Activated CD8-positive, alpha-beta T cell treated with anti-CD3 and anti-CD28 coated beads, Interleukin-2, amount 10 ng/mL, durations not matched to agents 7 days and 5 days (primary cell): ENCODE data around the gene XXYLT1. TPM values are rescaled to one million over a fixed set of nuclear protein-coding genes. Genes with fewer than 3 reads are reported as not detected.

Experiments
- ATAC-seq: fragments of 150-1000 bp; cut with Tn5 transposase; one replicate; pipeline ENCODE4 v1.10.0; 2021; ENCODE audit warnings: moderate library complexity
- CTCF ChIA-PET: fragments of 350-600 bp; sonication (Branson Sonifier 250); formaldehyde crosslinking; loops from one replicate; lab custom pipeline; 2021; ENCODE audit warnings: antibody characterized with exemption; lab: Charles Lee
- POLR2A ChIA-PET: fragments of 350-600 bp; sonication (Branson Sonifier 250); formaldehyde crosslinking; loops from one replicate; lab custom pipeline; 2021; ENCODE audit warnings: antibody characterized with exemption; lab: Charles Lee
- DNase-seq: peaks from one replicate; pipeline ENCODE4 v3.0.0-alpha.2; 2020
- H3K27ac Mint-ChIP-seq: one replicate; pipeline ENCODE4 v1.8.0; 2021; ENCODE audit warnings: mild to moderate bottlenecking, mixed read lengths
- H3K27me3 Mint-ChIP-seq: one replicate; pipeline ENCODE4 v1.8.0; 2021; ENCODE audit warnings: low read depth, mixed read lengths
- H3K36me3 Mint-ChIP-seq: one replicate; pipeline ENCODE4 v1.8.0; 2021; ENCODE audit warnings: low read depth, mixed read lengths
- H3K4me1 Mint-ChIP-seq: one replicate; pipeline ENCODE4 v1.8.0; 2021; ENCODE audit warnings: low read depth, mixed read lengths
- H3K4me3 Mint-ChIP-seq: one replicate; pipeline ENCODE4 v1.8.0; 2021; ENCODE audit warnings: mild to moderate bottlenecking, mixed read lengths
- H3K9me3 Mint-ChIP-seq: one replicate; pipeline ENCODE4 v1.8.0; 2022; ENCODE audit warnings: mixed read lengths; ENCODE audit not compliant: insufficient read depth
- total RNA-seq, 2 experiments: library from RNA; stranded (reverse); gene quantifications; one replicate each; pipeline ENCODE4 v1.2.3, GENCODE V29; 2021

XXYLT1 gene
- total RNA-seq, 2 experiments from 2014 or later: 10.8 to 13.3 TPM

DNA sequence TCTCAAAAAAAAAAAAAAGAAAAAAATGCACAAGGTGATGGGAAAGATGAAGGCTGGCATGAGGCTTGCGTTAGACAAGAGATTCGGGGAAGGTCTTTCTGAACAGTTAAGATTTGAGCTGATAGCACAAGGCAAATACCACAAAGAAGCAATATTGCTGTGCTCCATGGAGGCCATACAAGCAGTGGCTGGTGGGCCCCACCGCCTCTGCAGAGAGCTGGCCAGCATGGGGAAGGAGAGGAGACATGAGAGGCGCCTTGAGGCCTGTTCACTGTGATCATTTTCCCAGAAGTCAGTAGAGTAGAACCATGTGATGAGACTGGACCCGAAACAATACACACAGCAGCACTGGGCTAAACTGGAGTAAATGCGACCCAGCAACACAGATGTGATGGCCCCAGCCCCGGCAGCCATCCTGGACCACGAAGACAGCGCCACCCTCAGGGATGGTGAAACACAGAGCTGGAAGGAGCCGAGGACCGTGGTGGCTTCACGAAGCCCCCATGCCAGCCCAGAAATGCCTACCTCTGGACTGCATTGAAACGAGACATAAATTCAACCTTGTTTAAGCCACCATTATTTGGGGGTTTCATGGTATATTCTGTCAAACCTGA is 5.5 kb downstream of the XXYLT1 start:
- CTCF ChIA-PET: interaction anchor here (1.1 to 5.1 kb wide), 2 partner anchors 583 to 593 kb away, joined by 7 to 43 read pairs; partner anchors contain the start of gene LSG1
- Mint-ChIP-seq H3K27ac (no peak overlapping the region), H3K27me3 (no peaks in the 10 kb centered on the region), H3K9me3 (no peaks in the 10 kb centered on the region), H3K4me1 (peaks cover 45% of the 10 kb centered on the region), H3K4me3 (no peak overlapping the region), H3K36me3 (peaks cover 17% of the 10 kb centered on the region)
- ATAC-seq (no peak), DNase-seq (peak; percentile 16)
- POLR2A ChIA-PET: no interaction called here

DNA sequence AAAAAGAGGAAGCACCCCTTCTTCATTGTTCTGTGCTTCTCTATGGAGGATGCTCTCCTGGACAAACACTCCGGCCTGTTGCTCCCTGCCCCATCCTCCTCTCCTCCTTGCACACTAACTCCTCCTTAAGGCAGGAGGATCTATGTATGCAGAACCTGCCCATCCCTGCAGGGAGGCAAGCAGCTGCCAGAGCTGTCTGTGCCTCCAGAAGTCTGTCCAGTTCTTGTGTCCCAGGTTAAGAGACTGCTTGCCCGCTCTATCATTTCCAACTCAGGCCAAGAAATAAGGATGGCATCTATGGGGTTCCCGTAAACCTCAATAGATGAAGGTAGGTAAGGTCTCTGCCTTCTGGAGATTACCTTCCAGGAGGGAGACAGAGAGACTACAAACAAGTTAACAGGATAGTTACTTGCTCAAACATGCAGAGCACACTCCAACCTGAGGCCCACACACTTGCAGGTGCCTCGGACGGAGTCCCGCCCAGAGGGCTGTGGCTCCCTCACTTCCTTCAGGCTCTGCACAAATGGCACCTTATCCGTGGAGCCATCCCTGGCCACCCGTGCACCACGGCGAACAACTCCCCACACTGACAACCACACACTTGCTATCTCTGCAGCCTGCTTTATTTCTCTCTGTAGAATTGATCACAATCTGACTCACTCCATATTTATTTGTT is 6.9 kb downstream of the XXYLT1 start:
- no peak overlapping the region for H3K4me3 Mint-ChIP-seq
- POLR2A ChIA-PET: interaction anchor here (0.6 kb wide), 1 partner anchor 178 kb away, joined by 3 read pairs; no protein-coding TSS in a partner anchor
- ATAC-seq (no peak), DNase-seq (peak; percentile 11)
- no peak overlapping the region for H3K27ac Mint-ChIP-seq
- H3K4me1 Mint-ChIP-seq: peaks cover 39% of the 10 kb centered on the region
- H3K27me3 Mint-ChIP-seq: no peaks in the 10 kb centered on the region
- CTCF ChIA-PET: interaction anchor here (1.1 to 5.1 kb wide), 4 partner anchors 259 to 592 kb away, joined by 7 to 52 read pairs (median 28); partner anchors contain the start of gene LSG1
- no peaks in the 10 kb centered on the region for H3K9me3 Mint-ChIP-seq
- H3K36me3 Mint-ChIP-seq: peaks cover 17% of the 10 kb centered on the region

DNA sequence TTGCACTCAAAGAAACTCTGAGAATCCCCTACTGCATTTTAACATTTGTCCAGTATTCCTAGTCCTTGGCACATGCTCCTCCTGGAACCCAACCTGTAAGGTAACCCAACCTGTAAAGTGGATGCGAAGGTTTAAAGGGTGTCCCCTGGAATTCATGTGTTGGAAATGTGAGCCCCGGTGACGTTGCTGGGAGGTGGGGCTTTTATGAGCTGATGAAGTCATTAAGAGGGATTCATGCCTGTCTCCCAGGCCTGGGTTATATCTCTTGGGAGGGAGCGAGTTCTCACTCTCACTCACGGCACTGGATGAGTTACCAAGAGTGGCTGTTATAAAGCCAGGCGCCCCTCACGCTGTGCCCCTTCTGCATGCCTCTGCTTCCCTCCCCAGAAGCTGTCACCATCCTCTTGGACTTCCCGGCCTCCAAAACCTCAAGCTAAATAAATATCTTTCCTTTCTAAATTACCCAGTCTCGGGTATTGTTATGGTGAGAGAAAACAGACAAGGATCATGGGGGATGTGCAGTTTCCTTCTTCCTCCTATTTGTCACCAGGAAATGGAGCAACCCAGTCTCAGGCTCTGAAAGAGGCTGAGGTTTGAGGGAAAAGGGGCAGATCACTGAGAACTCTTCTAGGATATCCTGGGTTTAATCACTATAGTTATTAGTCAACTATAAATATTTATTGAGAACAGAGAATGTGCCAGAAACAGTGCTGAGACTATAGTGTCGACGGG is 7.6 kb downstream of the XXYLT1 start:
- H3K9me3 Mint-ChIP-seq: no peaks in the 10 kb centered on the region
- peak; percentile 15 for DNase-seq
- CTCF ChIA-PET: interaction anchor here (0.6 to 5.1 kb wide), 8 partner anchors 7 to 629 kb away, joined by 3 to 56 read pairs (median 9); partner anchors contain the start of genes LSG1 and XXYLT1
- no peak overlapping the region for H3K4me3 Mint-ChIP-seq
- no peak for ATAC-seq
- H3K4me1 Mint-ChIP-seq: peaks cover 41% of the 10 kb centered on the region
- POLR2A ChIA-PET: interaction anchor here (0.6 kb wide), 1 partner anchor 178 kb away, joined by 3 read pairs; no protein-coding TSS in a partner anchor
- H3K36me3 Mint-ChIP-seq: peaks cover 17% of the 10 kb centered on the region
- H3K27me3 Mint-ChIP-seq: no peaks in the 10 kb centered on the region
- no peak overlapping the region for H3K27ac Mint-ChIP-seq

DNA sequence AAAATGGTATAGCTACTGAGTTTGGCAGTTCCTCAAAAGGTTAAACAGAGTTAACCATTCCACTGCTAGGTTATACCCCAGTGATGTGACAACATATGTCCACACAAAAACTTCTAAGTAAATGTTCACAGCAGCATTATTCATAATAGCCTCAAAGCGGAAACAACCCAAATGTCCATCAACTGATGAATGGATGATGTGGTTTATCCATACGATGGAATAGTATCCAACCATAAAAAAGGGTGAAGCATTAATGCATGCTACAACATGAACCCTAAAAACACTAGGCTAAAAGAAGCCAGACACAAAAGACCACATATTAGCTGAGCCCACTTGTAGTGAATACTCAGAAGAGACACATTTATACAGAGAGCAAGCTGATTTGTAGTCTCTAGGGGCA is 9.0 kb downstream of the XXYLT1 start:
- ChIA-PET CTCF (interaction anchor here (1.0 to 5.1 kb wide), 6 partner anchors 8 to 628 kb away, joined by 4 to 56 read pairs (median 28); partner anchors contain the start of genes LSG1 and XXYLT1), POLR2A (interaction anchor here (1.8 kb wide), 1 partner anchor 590 kb away, joined by 8 read pairs; the partner anchor contains the start of gene LSG1)
- no peak for ATAC-seq
- Mint-ChIP-seq H3K4me1 (peaks cover 39% of the 10 kb centered on the region), H3K27ac (no peak overlapping the region), H3K4me3 (no peak overlapping the region), H3K36me3 (peaks cover 8% of the 10 kb centered on the region), H3K27me3 (no peaks in the 10 kb centered on the region), H3K9me3 (no peaks in the 10 kb centered on the region)
- peak; percentile 11 for DNase-seq

DNA sequence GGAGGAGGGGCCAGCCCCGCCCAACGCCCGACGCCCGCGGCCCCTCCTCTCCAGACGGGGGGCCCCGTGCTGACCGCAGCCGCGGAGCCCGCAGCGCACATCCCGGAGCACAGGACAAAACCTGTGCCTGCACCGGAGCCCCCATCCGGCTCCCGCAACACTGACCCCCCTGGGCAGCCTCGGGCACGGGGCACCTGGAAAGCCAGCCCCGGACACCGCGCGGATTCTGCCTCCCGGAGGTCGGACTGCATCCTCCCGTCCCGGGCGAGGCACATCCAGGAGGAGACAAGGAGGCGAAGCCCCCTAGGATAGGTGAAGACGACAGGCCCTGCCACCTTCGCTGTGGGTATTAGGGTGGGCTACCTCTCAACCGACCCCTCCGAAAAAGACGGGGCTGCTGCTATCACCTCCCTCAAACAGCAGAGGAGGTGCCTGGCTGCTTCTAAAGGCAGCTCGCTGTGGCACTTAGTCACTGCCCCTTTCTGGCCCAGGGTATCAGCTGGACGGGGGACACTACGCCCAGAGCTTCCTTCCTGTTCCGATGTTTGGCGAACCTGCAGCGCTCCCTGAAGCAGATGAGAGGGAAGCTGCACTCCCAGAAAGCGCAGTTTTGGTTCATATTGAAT is 10.6 kb downstream of the XXYLT1 start:
- Mint-ChIP-seq H3K4me3 (peak overlapping the region; percentile 77), H3K27ac (peak overlapping the region; percentile 69), H3K4me1 (peaks cover 39% of the 10 kb centered on the region), H3K27me3 (no peaks in the 10 kb centered on the region), H3K9me3 (no peaks in the 10 kb centered on the region), H3K36me3 (peaks cover 5% of the 10 kb centered on the region)
- CTCF ChIA-PET: interaction anchor here (0.7 to 5.1 kb wide), 11 partner anchors 10 to 588 kb away, joined by 3 to 56 read pairs (median 3); partner anchors contain the start of genes LSG1 and XXYLT1
- ATAC-seq (peak; percentile 25), DNase-seq (peak; percentile 39)
- POLR2A ChIA-PET: interaction anchor here (0.9 to 1.8 kb wide), 3 partner anchors 573 to 588 kb away, joined by 4 to 8 read pairs (median 4); partner anchors contain the start of gene LSG1

DNA sequence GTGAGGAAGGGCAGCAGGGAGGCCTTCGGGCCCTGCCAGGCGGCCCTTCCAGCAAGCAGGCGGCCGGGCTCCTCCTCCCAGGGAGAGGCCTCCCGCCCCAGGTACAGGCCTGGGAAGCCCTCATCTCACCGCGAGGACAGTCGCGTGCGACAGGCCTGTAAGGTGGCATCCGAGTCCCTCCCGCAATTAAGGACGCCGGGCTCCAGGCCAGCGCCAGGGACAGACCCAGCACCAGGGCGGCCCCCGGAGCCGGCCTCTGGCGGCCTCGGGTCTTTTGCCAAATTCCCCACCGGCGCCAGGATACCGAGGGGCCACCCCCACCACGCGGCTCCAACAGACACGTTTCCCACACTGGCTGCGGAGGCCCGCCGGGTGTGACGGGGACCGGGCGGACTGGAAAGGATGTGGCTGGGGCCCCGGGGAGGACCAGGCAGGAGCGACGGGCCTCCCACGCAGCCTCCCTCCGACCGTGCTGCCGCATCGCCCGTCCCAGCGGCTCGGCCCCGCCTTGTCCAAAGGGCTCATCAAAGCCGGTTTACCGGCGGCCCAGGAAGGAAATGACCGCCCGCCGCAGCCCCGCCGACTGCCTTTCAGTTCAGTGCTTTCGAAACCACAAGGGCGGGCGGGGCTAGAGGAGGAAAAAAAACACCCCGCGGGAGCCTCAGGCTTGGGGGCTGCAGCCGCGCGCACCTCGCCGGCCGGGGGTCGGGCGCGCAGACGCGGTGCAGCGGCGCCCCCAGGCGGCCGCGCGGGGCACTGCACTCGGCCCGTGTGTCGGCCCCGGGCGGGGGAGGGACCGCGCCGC is 11.3 kb downstream of the XXYLT1 start:
- H3K27ac Mint-ChIP-seq: no peak overlapping the region
- peak; percentile 94 for DNase-seq
- H3K4me3 Mint-ChIP-seq: peak overlapping the region; percentile 48
- no peaks in the 10 kb centered on the region for H3K27me3 Mint-ChIP-seq
- H3K36me3 Mint-ChIP-seq: peaks cover 2% of the 10 kb centered on the region
- POLR2A ChIA-PET: interaction anchor here (0.5 to 1.8 kb wide), 5 partner anchors 153 to 587 kb away, joined by 3 to 8 read pairs (median 4); partner anchors contain the start of gene LSG1
- CTCF ChIA-PET: interaction anchor here (0.6 to 3.8 kb wide), 11 partner anchors 11 to 588 kb away, joined by 3 to 56 read pairs (median 7); partner anchors contain the start of genes LSG1 and XXYLT1
- peak; percentile 80 for ATAC-seq
- peaks cover 38% of the 10 kb centered on the region for H3K4me1 Mint-ChIP-seq
- H3K9me3 Mint-ChIP-seq: no peaks in the 10 kb centered on the region

DNA sequence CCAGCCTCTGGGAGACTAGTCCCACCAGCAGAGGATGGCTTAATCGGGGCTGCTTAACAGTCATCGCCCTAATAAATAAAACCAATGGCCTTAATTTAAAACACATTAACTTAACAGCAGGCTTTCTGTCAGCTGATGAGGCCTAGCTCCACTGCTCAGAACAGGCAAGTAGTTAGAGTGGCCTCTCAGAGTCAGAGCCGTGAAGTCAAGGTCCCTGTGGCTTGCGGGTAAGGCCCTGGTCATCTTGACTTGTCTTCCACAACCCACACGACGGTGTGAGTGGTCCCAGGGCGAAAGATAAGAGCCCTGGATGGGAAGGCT is 11.8 kb downstream of the XXYLT1 start:
- H3K27ac Mint-ChIP-seq: peak overlapping the region; percentile 64
- no peaks in the 10 kb centered on the region for H3K9me3 Mint-ChIP-seq
- CTCF ChIA-PET: interaction anchor here (0.6 to 3.2 kb wide), 9 partner anchors 11 to 588 kb away, joined by 3 to 18 read pairs (median 5); partner anchors contain the start of genes LSG1 and XXYLT1
- H3K36me3 Mint-ChIP-seq: peaks cover 2% of the 10 kb centered on the region
- ATAC-seq: no peak
- peaks cover 33% of the 10 kb centered on the region for H3K4me1 Mint-ChIP-seq
- H3K4me3 Mint-ChIP-seq: no peak overlapping the region
- H3K27me3 Mint-ChIP-seq: no peaks in the 10 kb centered on the region
- POLR2A ChIA-PET: interaction anchor here (0.5 to 1.0 kb wide), 4 partner anchors 11 to 576 kb away, joined by 3 to 5 read pairs (median 4); no protein-coding TSS in a partner anchor
- DNase-seq: no peak

DNA sequence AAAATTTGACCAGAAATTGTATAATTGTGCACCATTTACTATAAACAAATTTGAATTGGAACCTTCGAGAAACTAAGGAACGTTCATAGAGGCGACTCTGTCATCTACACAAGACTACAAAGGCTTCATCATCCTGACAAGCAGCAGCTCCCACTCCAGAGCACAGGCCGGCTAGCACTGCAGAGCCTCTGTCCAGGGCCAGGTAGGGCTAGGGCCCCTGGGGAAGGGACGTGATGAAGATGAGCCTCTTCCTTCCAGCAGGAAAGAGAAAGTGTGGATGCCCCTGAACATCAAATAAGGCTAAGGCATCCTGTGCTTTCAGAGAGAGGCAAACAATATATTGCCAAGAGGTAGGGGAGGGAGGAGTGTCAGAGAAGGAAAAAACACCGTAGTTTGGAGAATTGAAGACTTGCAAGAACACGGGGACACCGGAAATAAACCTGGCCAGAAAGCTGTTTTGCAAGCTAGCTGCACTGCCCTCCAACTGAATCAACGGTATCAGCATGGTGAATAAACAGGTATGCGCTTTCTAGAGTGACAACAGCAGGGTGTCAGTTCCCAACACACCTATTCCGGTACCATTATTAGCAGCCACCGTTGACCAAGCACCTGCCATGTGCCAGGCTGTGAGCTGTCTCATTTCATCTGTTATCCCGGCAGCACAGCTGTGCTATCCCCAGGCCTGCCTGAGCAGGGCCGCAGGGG is 12.4 kb downstream of the XXYLT1 start:
- ATAC-seq (no peak), DNase-seq (peak; percentile 27)
- CTCF ChIA-PET: interaction anchor here (0.9 to 3.2 kb wide), 8 partner anchors 12 to 587 kb away, joined by 3 to 18 read pairs (median 6); partner anchors contain the start of genes LSG1 and XXYLT1
- Mint-ChIP-seq H3K4me1 (peaks cover 33% of the 10 kb centered on the region), H3K4me3 (no peak overlapping the region), H3K27me3 (no peaks in the 10 kb centered on the region), H3K9me3 (no peaks in the 10 kb centered on the region), H3K27ac (peak overlapping the region; percentile 64), H3K36me3 (peaks cover 2% of the 10 kb centered on the region)
- POLR2A ChIA-PET: interaction anchor here (0.5 to 1.0 kb wide), 5 partner anchors 12 to 576 kb away, joined by 3 to 5 read pairs (median 3); no protein-coding TSS in a partner anchor

DNA sequence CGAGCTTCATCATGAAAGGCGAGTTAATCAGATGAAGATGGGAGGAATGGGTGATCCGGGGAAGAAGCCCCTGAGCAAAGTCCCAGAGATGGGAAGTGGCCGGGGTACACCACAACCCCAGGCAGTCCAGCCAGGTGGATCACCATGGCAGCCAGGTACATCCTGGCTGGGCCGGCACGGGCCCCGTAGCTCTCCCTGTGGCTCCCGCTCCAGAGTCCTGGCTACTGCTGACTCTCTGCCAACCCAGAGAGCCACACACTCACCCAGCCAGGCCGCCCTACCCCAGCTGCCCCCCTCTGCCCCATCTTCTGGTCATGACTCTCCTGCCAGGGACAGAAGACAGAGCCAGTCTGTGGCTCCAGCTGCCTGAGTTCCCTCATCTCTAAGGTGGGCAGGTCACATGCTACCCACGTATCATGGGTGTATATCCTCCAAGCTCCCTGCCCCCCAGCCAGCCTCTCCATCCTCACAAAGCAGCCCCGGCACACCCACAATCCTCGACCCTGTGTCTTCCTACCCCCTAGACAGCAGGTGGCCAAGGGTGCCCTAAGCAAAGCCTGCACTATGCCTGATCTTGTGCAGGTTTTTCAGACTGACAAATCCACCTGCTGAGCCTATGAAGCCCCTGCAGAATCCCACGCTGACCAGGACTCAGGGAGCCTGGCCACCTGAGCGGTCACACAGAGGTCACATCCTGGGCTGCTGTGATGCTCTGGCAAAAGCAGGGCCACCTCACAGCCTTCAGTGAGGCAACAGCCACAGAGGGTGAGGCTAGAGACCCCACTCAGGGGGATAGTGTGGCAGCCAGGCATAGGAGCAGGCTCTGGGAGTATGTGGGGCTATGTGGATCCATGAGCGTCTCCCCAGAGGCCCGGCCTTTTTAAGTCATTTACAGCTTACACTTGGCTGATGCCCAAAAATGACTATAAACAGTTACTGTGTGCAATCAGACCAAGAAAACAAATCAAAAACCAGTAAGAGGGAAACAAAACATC is 13.2 kb downstream of the XXYLT1 start:
- Mint-ChIP-seq H3K27ac (peak overlapping the region; percentile 13), H3K4me1 (peaks cover 32% of the 10 kb centered on the region), H3K27me3 (no peaks in the 10 kb centered on the region), H3K4me3 (no peak overlapping the region), H3K9me3 (no peaks in the 10 kb centered on the region), H3K36me3 (peaks cover 2% of the 10 kb centered on the region)
- ATAC-seq: no peak
- ChIA-PET CTCF (interaction anchor here (1.0 to 3.7 kb wide), 7 partner anchors 12 to 586 kb away, joined by 3 to 20 read pairs (median 6); partner anchors contain the start of genes LSG1 and XXYLT1), POLR2A (interaction anchor here (0.6 kb wide), 1 partner anchor 571 kb away, joined by 3 read pairs; no protein-coding TSS in a partner anchor)
- DNase-seq: peak; percentile 23
